Measurements from ENCODE around the gene ZC3H4.

ZC3H4 gene

GRCh38 chr19:47130120-47130588 is 16.6 kb upstream of the ZC3H4 start:
- Histone ChIP-seq H3K9ac (no peak overlapping the region), H3K4me2 (0 out of 22 replicates have a peak overlapping the region, but pooled peaks of 1 of the 11 experiments have one; percentile 24), H3K4me1 (peaks cover 32 to 37% (median 35%) of the 10 kb centered on the region in 10 experiments), H4K20me1 (peaks cover 23 to 42% (median 40%) of the 10 kb centered on the region in 11 experiments; a peak in 21 of 22 replicates), H3K36me3 (peaks cover 4 to 33% (median 27%) of the 10 kb centered on the region in 11 experiments; a peak in 15 of 22 replicates), H3K27me3 (no peaks in the 10 kb centered on the region), H3K4me3 (peak overlapping the region in 3 of 10 experiments; percentile 72 to 90 (median 85); a peak in 4 of 20 replicates), H3K9me3 (replicated peaks in 1 of 11) (0 out of 22 replicates have a peak, but pooled peaks cover 0 to 6% (median 0%) of the 10 kb centered on the region in 11 experiments), H3K27ac (peak overlapping the region in 7 of 11 experiments; percentile 15 to 97 (median 94); a peak in 10 of 22 replicates)
- no peak for TF ChIP-seq Cebpa-rat (IDR thresholded peaks at IDR 0.05)

GRCh38 chr19:47129579-47129978 is 16.0 kb upstream of the ZC3H4 start:
- H3K4me3 ChIP-seq, result no peak overlapping the region
- no peak overlapping the region for H3K4me2 ChIP-seq
- no peak for TF ChIP-seq Cebpa-rat (IDR thresholded peaks at IDR 0.05)
- H4K20me1 ChIP-seq, result peaks cover 17 to 36% (median 34%) of the 10 kb centered on the region in 11 experiments; a peak in 21 of 22 replicates
- H3K9me3 ChIP-seq (replicated peaks in 1 of 11), result 0 out of 22 replicates have a peak, but pooled peaks cover 0 to 6% (median 0%) of the 10 kb centered on the region in 11 experiments
- peaks cover 29 to 31% (median 30%) of the 10 kb centered on the region in 10 experiments for H3K4me1 ChIP-seq
- peaks cover 4 to 27% (median 22%) of the 10 kb centered on the region in 11 experiments; a peak in 15 of 22 replicates for H3K36me3 ChIP-seq
- peak overlapping the region in 3 of 11 experiments; percentile 94 to 96 (median 96); a peak in 1 of 22 replicates for H3K27ac ChIP-seq
- H3K27me3 ChIP-seq, result no peaks in the 10 kb centered on the region
- no peak overlapping the region for H3K9ac ChIP-seq

- Histone ChIP-seq H3K4me2 (no peak overlapping the region), H3K9me3 (replicated peaks in 1 of 11) (0 out of 22 replicates have a peak, but pooled peaks cover 0 to 6% (median 0%) of the 10 kb centered on the region in 11 experiments), H3K4me3 (no peak overlapping the region), H3K4me1 (peaks cover 0 to 5% (median 2%) of the 10 kb centered on the region in 10 experiments; a peak in 5 of 20 replicates), H3K36me3 (no peaks in the 10 kb centered on the region), H3K9ac (no peak overlapping the region), H3K27ac (no peak overlapping the region), H3K27me3 (no peaks in the 10 kb centered on the region), H4K20me1 (no peaks in the 10 kb centered on the region)
- no peak for TF ChIP-seq Cebpa-rat (IDR thresholded peaks at IDR 0.05)
These were observed 12.0 kb upstream of the ZC3H4 start for GRCh38 chr19:47125669-47125938.

GRCh38 chr19:47124937-47125668 is 11.5 kb upstream of the ZC3H4 start:
- H3K4me3 ChIP-seq, result no peak overlapping the region
- H3K27ac ChIP-seq, result no peak overlapping the region
- no peak for TF ChIP-seq Cebpa-rat (IDR thresholded peaks at IDR 0.05)
- H3K9ac ChIP-seq, result no peak overlapping the region
- 0 out of 22 replicates have a peak, but pooled peaks cover 0 to 3% (median 0%) of the 10 kb centered on the region in 11 experiments for H3K9me3 ChIP-seq (replicated peaks in 1 of 11)
- H3K27me3 ChIP-seq, result no peaks in the 10 kb centered on the region
- no peaks in the 10 kb centered on the region for H3K36me3 ChIP-seq
- H3K4me2 ChIP-seq, result no peak overlapping the region
- peaks cover 0 to 5% (median 2%) of the 10 kb centered on the region in 10 experiments; a peak in 5 of 20 replicates for H3K4me1 ChIP-seq
- no peaks in the 10 kb centered on the region for H4K20me1 ChIP-seq

GRCh38 chr19:47123406-47123805 is 9.8 kb upstream of the ZC3H4 start:
- Histone ChIP-seq H3K27ac (no peak overlapping the region), H4K20me1 (no peaks in the 10 kb centered on the region), H3K9me3 (replicated peaks in 1 of 11) (no peaks in the 10 kb centered on the region), H3K27me3 (no peaks in the 10 kb centered on the region), H3K36me3 (no peaks in the 10 kb centered on the region), H3K4me1 (peaks cover 0 to 5% (median 2%) of the 10 kb centered on the region in 10 experiments; a peak in 5 of 20 replicates), H3K4me2 (no peak overlapping the region), H3K9ac (no peak overlapping the region), H3K4me3 (no peak overlapping the region)
- no peak for TF ChIP-seq Cebpa-rat (IDR thresholded peaks at IDR 0.05)

GRCh38 chr19:47122359-47123335 is 9.1 kb upstream of the ZC3H4 start:
- no peak overlapping the region for H3K27ac ChIP-seq
- 0 out of 22 replicates have a peak overlapping the region, but pooled peaks of 1 of the 11 experiments have one; percentile 1 for H3K9ac ChIP-seq
- H3K27me3 ChIP-seq, result no peaks in the 10 kb centered on the region
- H3K36me3 ChIP-seq, result no peaks in the 10 kb centered on the region
- no peaks in the 10 kb centered on the region for H3K9me3 ChIP-seq (replicated peaks in 1 of 11)
- peaks cover 0 to 5% (median 2%) of the 10 kb centered on the region in 10 experiments; a peak in 5 of 20 replicates for H3K4me1 ChIP-seq
- no peak overlapping the region for H3K4me2 ChIP-seq
- H4K20me1 ChIP-seq, result no peaks in the 10 kb centered on the region
- H3K4me3 ChIP-seq, result no peak overlapping the region
- TF ChIP-seq Cebpa-rat (IDR thresholded peaks at IDR 0.05), result no peak

GRCh38 chr19:47120470-47121067 is 7.0 kb upstream of the ZC3H4 start:
- H3K9me3 ChIP-seq (replicated peaks in 1 of 11), result no peaks in the 10 kb centered on the region

GRCh38 chr19:47113850-47114651 is 475 bp upstream of the ZC3H4 start:
- H3K9me3 ChIP-seq (replicated peaks in 1 of 11), result no peaks in the 10 kb centered on the region
- peaks cover 6 to 12% (median 10%) of the 10 kb centered on the region in 11 experiments; a peak in 14 of 22 replicates for H3K36me3 ChIP-seq
- H4K20me1 ChIP-seq, result no peaks in the 10 kb centered on the region
- H3K27me3 ChIP-seq, result no peaks in the 10 kb centered on the region
- H3K4me2 ChIP-seq, result peak overlapping the region; percentile 75 to 94 (median 86)
- no peak for TF ChIP-seq Cebpa-rat (IDR thresholded peaks at IDR 0.05)
- peak overlapping the region; percentile 96 to 100 (median 100) for H3K9ac ChIP-seq
- peaks cover 19 to 31% (median 22%) of the 10 kb centered on the region in 10 experiments for H3K4me1 ChIP-seq
- peak overlapping the region; percentile 100 for H3K27ac ChIP-seq
- peak overlapping the region; percentile 76 to 96 (median 88) for H3K4me3 ChIP-seq

More at GRCh38 chr19:47120470-47121067, 7.0 kb upstream of the ZC3H4 start:
- H3K27ac ChIP-seq, result no peak overlapping the region
- H3K4me2 ChIP-seq, result no peak overlapping the region; a peak in 1 of 22 replicates
- no peaks in the 10 kb centered on the region for H3K36me3 ChIP-seq
- no peaks in the 10 kb centered on the region for H4K20me1 ChIP-seq
- no peaks in the 10 kb centered on the region for H3K27me3 ChIP-seq
- peaks cover 0 to 10% (median 3%) of the 10 kb centered on the region in 10 experiments; a peak in 6 of 20 replicates for H3K4me1 ChIP-seq
- no peak for TF ChIP-seq Cebpa-rat (IDR thresholded peaks at IDR 0.05)
- no peak overlapping the region for H3K4me3 ChIP-seq
- H3K9ac ChIP-seq, result no peak overlapping the region

Data from BLaER1 treated with 17β-estradiol and CSF1 and Interleukin-3, amounts not matched to agents 10 nM and 100 nM (cell line).